ENCODE data around the gene CPLX3.

The CPLX3 gene

GRCh38 chr15:74829486-74829885, 3.1 kb downstream of the CPLX3 start:
- peak; percentile 54 for DNase-seq (ENCODE audit: low spot score)

- DNase-seq (ENCODE audit: low spot score): no peak
Measured at GRCh38 chr15:74829991-74830390, 3.6 kb downstream of the CPLX3 start.

- peak; percentile 25 for DNase-seq (ENCODE audit: low spot score)
Measured at GRCh38 chr15:74830868-74831267, 4.4 kb downstream of the CPLX3 start.

- DNase-seq (ENCODE audit: low spot score): no peak
Measured at GRCh38 chr15:74831813-74832495, 5.5 kb downstream of the CPLX3 start.

GRCh38 chr15:74832826-74833225, 6.4 kb downstream of the CPLX3 start:
- DNase-seq (ENCODE audit: low spot score): no peak

- no peak for DNase-seq (ENCODE audit: low spot score)
Measured at GRCh38 chr15:74833376-74834107, 7.1 kb downstream of the CPLX3 start.

GRCh38 chr15:74835312-74835823, 8.9 kb downstream of the CPLX3 start:
- peak; percentile 83 for DNase-seq (ENCODE audit: low spot score)

- DNase-seq (ENCODE audit: low spot score): no peak
Measured at GRCh38 chr15:74836846-74837245, 10.4 kb downstream of the CPLX3 start.

- DNase-seq (ENCODE audit: low spot score): no peak
Measured at GRCh38 chr15:74837482-74838136, 11.2 kb downstream of the CPLX3 start.

- DNase-seq (ENCODE audit: low spot score): no peak
Measured at GRCh38 chr15:74838137-74838516, 11.7 kb downstream of the CPLX3 start.

GRCh38 chr15:74838746-74839525, 12.5 kb downstream of the CPLX3 start:
- no peak for DNase-seq (ENCODE audit: low spot score)

GRCh38 chr15:74839526-74840395, 13.3 kb downstream of the CPLX3 start:
- DNase-seq (ENCODE audit: low spot score): no peak

- DNase-seq (ENCODE audit: low spot score): no peak
Measured at GRCh38 chr15:74840851-74841775, 14.7 kb downstream of the CPLX3 start.

- no peak for DNase-seq (ENCODE audit: low spot score)
Measured at GRCh38 chr15:74841891-74842373, 15.5 kb downstream of the CPLX3 start.

GRCh38 chr15:74842581-74843444, 16.4 kb downstream of the CPLX3 start, which contains the start of gene ULK3:
ULK3 (minus strand) TSS chr15:74843156; CDS start chr15:74843105, 51 bp downstream.
- peak; percentile 99 for DNase-seq (ENCODE audit: low spot score)

GRCh38 chr15:74843445-74843828, 17.0 kb downstream of the CPLX3 start:
- no peak for DNase-seq (ENCODE audit: low spot score)

- no peak for DNase-seq (ENCODE audit: low spot score)
Measured at GRCh38 chr15:74843891-74844299, 17.5 kb downstream of the CPLX3 start.

GRCh38 chr15:74844319-74845207, 18.1 kb downstream of the CPLX3 start:
- no peak for DNase-seq (ENCODE audit: low spot score)

Data from AG20443 (cell line).